ENCODE data around the gene TNFRSF4. TPM values are rescaled to one million over a fixed set of nuclear protein-coding genes. Genes with fewer than 3 reads are reported as not detected.

TNFRSF4 gene
- total RNA-seq, 1 experiment from 2014 or later = 0.37 TPM

- CTCF ChIA-PET = no interaction called here
- ATAC-seq = no peak
- Histone ChIP-seq H3K27ac (ENCODE audit: low read depth, low read length) (no peak overlapping the region), H3K4me3 (replicated peaks in 1 of 2; ENCODE audit: low read depth in 1 of 2, low read length in 2 of 2) (no peak overlapping the region), H3K27me3 (ENCODE audit: insufficient read depth, low read length) (no peaks in the 10 kb centered on the region), H4K20me1 (ENCODE audit: insufficient read depth) (no peaks in the 10 kb centered on the region), H2AFZ (ENCODE audit: low read depth, low read length, poor library complexity, severe bottlenecking) (no peak overlapping the region), H3K9me3 (ENCODE audit: control insufficient read depth in 1 of 2, insufficient read depth in 1 of 2, low read depth in 1 of 2, low read length in 2 of 2) (no peaks in the 10 kb centered on the region), H3K9ac (ENCODE audit: low read length) (no peak overlapping the region), H3K4me2 (ENCODE audit: low read length) (no peak overlapping the region), H3K9me2 (ENCODE audit: insufficient read depth) (no peaks in the 10 kb centered on the region), H3K79me2 (ENCODE audit: insufficient read depth, low read length) (peaks cover 4% of the 10 kb centered on the region; the same call in 1 of the 2 replicates), H3K4me1 (ENCODE audit: control insufficient read depth in 1 of 2, insufficient read depth in 2 of 2, low read length in 2 of 2) (peaks cover 4 to 6% of the 10 kb centered on the region in 2 experiments; a peak in 3 of 4 replicates), H3K36me3 (ENCODE audit: control insufficient read depth in 1 of 2, insufficient read depth in 2 of 2, low read length in 2 of 2) (peaks cover 17 to 39% of the 10 kb centered on the region in 2 experiments; a peak in 3 of 4 replicates)
- RAD21 ChIA-PET (ENCODE audit: low non-redundant PET in 1 of 2, low total read pairs in 2 of 2, uncharacterized antibody in 2 of 2, unreplicated experiment in 2 of 2) = no interaction called here
- intact Hi-C loops (cut with micrococcal nuclease) = no loop called here
- no peak for TF ChIP-seq RAD21 (IDR thresholded peaks at IDR 0.05; ENCODE audit: low read depth)
- POLR2A ChIA-PET = no interaction called here
- BruUV-seq (replicated peaks) = no TSS peak
- no peak for DNase-seq (ENCODE audit: low read depth, low spot score)
Observed at GRCh38 chr1:1255611-1256010, 41.7 kb upstream of the TNFRSF4 start.

GRCh38 chr1:1255078-1255477 lies 41.1 kb upstream of the TNFRSF4 start:
- Histone ChIP-seq H3K4me1 (ENCODE audit: control insufficient read depth in 1 of 2, insufficient read depth in 2 of 2, low read length in 2 of 2) (peaks cover 4 to 8% of the 10 kb centered on the region in 2 experiments; a peak in 3 of 4 replicates), H3K9me2 (ENCODE audit: insufficient read depth) (no peaks in the 10 kb centered on the region), H3K36me3 (ENCODE audit: control insufficient read depth in 1 of 2, insufficient read depth in 2 of 2, low read length in 2 of 2) (peaks cover 15 to 34% of the 10 kb centered on the region in 2 experiments; a peak in 3 of 4 replicates), H3K9me3 (ENCODE audit: control insufficient read depth in 1 of 2, insufficient read depth in 1 of 2, low read depth in 1 of 2, low read length in 2 of 2) (no peaks in the 10 kb centered on the region), H3K79me2 (ENCODE audit: insufficient read depth, low read length) (no peaks in the 10 kb centered on the region; the same call in 1 of the 2 replicates), H2AFZ (ENCODE audit: low read depth, low read length, poor library complexity, severe bottlenecking) (no peak overlapping the region), H4K20me1 (ENCODE audit: insufficient read depth) (no peaks in the 10 kb centered on the region), H3K4me2 (ENCODE audit: low read length) (no peak overlapping the region), H3K27ac (ENCODE audit: low read depth, low read length) (no peak overlapping the region), H3K27me3 (ENCODE audit: insufficient read depth, low read length) (no peaks in the 10 kb centered on the region), H3K4me3 (replicated peaks in 1 of 2; ENCODE audit: low read depth in 1 of 2, low read length in 2 of 2) (no peak overlapping the region), H3K9ac (ENCODE audit: low read length) (no peak overlapping the region)
- BruUV-seq (replicated peaks) = TSS peak; percentile 59
- intact Hi-C loops (cut with micrococcal nuclease) = no loop called here
- TF ChIP-seq YY1 (IDR thresholded peaks at IDR 0.05; ENCODE audit: extremely low read depth, insufficient replicate concordance, low read depth, low read length) (no peak), SIN3A (IDR thresholded peaks at IDR 0.05; ENCODE audit: low read depth) (no peak), CEBPB (IDR thresholded peaks at IDR 0.05; ENCODE audit: low read depth) (no peak), EZH2 (IDR thresholded peaks at IDR 0.05) (no peak), SRF (IDR thresholded peaks at IDR 0.05; ENCODE audit: low read depth) (no peak), EZH2phosphoT487 (IDR thresholded peaks at IDR 0.05; ENCODE audit: borderline replicate concordance) (no peak), POLR2A (IDR thresholded peaks at IDR 0.05; ENCODE audit: borderline replicate concordance, extremely low read depth, insufficient read depth, insufficient read length) (no peak), FOSL1 (IDR thresholded peaks at IDR 0.05; ENCODE audit: low read depth) (no peak), POLR2AphosphoS5 (IDR thresholded peaks at IDR 0.05; ENCODE audit: low read depth, low read length) (no peak), CTCF (IDR thresholded peaks at IDR 0.05 in 2 of 3, conservative IDR thresholded peaks at IDR 0.05 in 1 of 3; ENCODE audit: borderline replicate concordance in 1 of 3, insufficient read depth in 1 of 3, low read depth in 2 of 3, low read length in 2 of 3) (no peak)
- POLR2A ChIA-PET = no interaction called here
- RAD21 ChIA-PET (ENCODE audit: low non-redundant PET in 1 of 2, low total read pairs in 2 of 2, uncharacterized antibody in 2 of 2, unreplicated experiment in 2 of 2) = no interaction called here
- ATAC-seq (no peak), DNase-seq (ENCODE audit: low read depth, low spot score) (no peak)
- CTCF ChIA-PET = no interaction called here

Data from HCT116 (cell line).